Breast epithelium (tissue), 4 donors: ENCODE data around the gene S1PR4. TPM values are rescaled to one million over a fixed set of nuclear protein-coding genes. Genes with fewer than 3 reads are reported as not detected.

Source experiments
- DNase-seq, 2 donors: peaks; one replicate each; pipeline ENCODE4 v3.0.0-alpha.2; 2019; ENCODE audit warnings: low spot score in 2 of 2
- H3K27ac ChIP-seq, 2 donors: fragments of 200-600 bp; sonication (generic) in 1 of 2; one replicate each; pipeline ENCODE4 v1.5.1; 2016 to 2019; ENCODE audit warnings: mild to moderate bottlenecking in 1 of 2
- H3K27me3 ChIP-seq, 2 donors: fragments of 200-600 bp; sonication (generic) in 1 of 2; one replicate each; pipeline versions ENCODE4 v1.5.1 to v1.6.0; 2017 to 2019; ENCODE audit warnings: control low read depth in 1 of 2, mild to moderate bottlenecking in 1 of 2
- H3K36me3 ChIP-seq: fragments of 200-600 bp; one replicate; pipeline ENCODE4 v1.5.1; 2019
- H3K4me1 ChIP-seq, 2 donors: fragments of 200-600 bp; sonication (generic); one replicate each; pipeline ENCODE4 v1.5.1; 2016 to 2019; ENCODE audit warnings: control low read depth in 1 of 2
- H3K4me3 ChIP-seq, 3 donors: fragments of 200-600 bp; sonication (generic); 1 replicate in 2 of 3; 2 replicates in 1 of 3; pipeline ENCODE4 v1.5.1; 2016 to 2019; ENCODE audit warnings: mild to moderate bottlenecking in 3 of 3, moderate library complexity in 2 of 3
- H3K9me3 ChIP-seq, 2 donors: fragments of 200-600 bp; sonication (generic) in 1 of 2; one replicate each; pipeline ENCODE4 v1.5.1; 2016 to 2019; ENCODE audit warnings: control low read depth in 1 of 2
- CTCF ChIP-seq, 3 donors: fragments of 450-650 bp; IDR thresholded peaks; one replicate each; pipeline ENCODE4 v1.5.1; 2016 to 2017; ENCODE audit warnings: antibody characterized with exemption in 3 of 3, mild to moderate bottlenecking in 3 of 3, moderate library complexity in 3 of 3
- POLR2A ChIP-seq: fragments of 450-650 bp; IDR thresholded peaks from one replicate; pipeline ENCODE4 v1.6.1; 2016; ENCODE audit warnings: antibody characterized with exemption, mild to moderate bottlenecking, moderate library complexity
- POLR2AphosphoS5 ChIP-seq, 3 donors: sonication (generic); formaldehyde crosslinking; IDR thresholded peaks; one replicate each; pipeline ENCODE4 v1.6.1; 2017; ENCODE audit warnings: antibody characterized with exemption in 3 of 3
- intact Hi-C: fragments of 100-400 bp; cut with DNase I; formaldehyde crosslinking; loops from one replicate; pipeline ENCODE4 v1.15.1; 2023; ENCODE audit warnings: low total_unique reads
- total RNA-seq, 3 donors: library from RNA; depleted of rRNA; stranded (reverse); fragments of >200 nt; gene quantifications; one replicate each; pipeline ENCODE4 v1.1.0, GENCODE V29; 2016

The S1PR4 gene
- total RNA-seq, 3 donors from 2014 or later, result 1.3 to 1.9 TPM; not detected in 1

- no peak for DNase-seq
- intact Hi-C loops, result no loop called here
- Histone ChIP-seq H3K27ac (peak overlapping the region; percentile 38 to 41), H3K9me3 (no peaks in the 10 kb centered on the region), H3K36me3 (no peaks in the 10 kb centered on the region), H3K27me3 (no peaks in the 10 kb centered on the region), H3K4me1 (no peaks in the 10 kb centered on the region), H3K4me3 (no peak overlapping the region)
- TF ChIP-seq POLR2A (no peak), POLR2AphosphoS5 (IDR thresholded peaks at IDR 0.05) (no peak), CTCF (IDR thresholded peaks at IDR 0.05) (no peak)
Measured at GRCh38 chr19:3176715-3177501, 1.7 kb upstream of the S1PR4 start.

DNA sequence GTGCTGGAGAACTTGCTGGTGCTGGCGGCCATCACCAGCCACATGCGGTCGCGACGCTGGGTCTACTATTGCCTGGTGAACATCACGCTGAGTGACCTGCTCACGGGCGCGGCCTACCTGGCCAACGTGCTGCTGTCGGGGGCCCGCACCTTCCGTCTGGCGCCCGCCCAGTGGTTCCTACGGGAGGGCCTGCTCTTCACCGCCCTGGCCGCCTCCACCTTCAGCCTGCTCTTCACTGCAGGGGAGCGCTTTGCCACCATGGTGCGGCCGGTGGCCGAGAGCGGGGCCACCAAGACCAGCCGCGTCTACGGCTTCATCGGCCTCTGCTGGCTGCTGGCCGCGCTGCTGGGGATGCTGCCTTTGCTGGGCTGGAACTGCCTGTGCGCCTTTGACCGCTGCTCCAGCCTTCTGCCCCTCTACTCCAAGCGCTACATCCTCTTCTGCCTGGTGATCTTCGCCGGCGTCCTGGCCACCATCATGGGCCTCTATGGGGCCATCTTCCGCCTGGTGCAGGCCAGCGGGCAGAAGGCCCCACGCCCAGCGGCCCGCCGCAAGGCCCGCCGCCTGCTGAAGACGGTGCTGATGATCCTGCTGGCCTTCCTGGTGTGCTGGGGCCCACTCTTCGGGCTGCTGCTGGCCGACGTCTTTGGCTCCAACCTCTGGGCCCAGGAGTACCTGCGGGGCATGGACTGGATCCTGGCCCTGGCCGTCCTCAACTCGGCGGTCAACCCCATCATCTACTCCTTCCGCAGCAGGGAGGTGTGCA, 587 bp downstream of the S1PR4 start:
- TF ChIP-seq POLR2AphosphoS5 (IDR thresholded peaks at IDR 0.05) (no peak), POLR2A (no peak), CTCF (IDR thresholded peaks at IDR 0.05) (no peak)
- Histone ChIP-seq H3K4me3 (peak overlapping the region; percentile 17 to 51 (median 28)), H3K36me3 (no peaks in the 10 kb centered on the region), H3K27ac (peak overlapping the region in 1 of 2 donors; percentile 20), H3K9me3 (no peaks in the 10 kb centered on the region), H3K4me1 (no peaks in the 10 kb centered on the region), H3K27me3 (no peaks in the 10 kb centered on the region)
- no peak for DNase-seq
- intact Hi-C loops, result no loop called here

- Histone ChIP-seq H3K36me3 (no peaks in the 10 kb centered on the region), H3K9me3 (no peaks in the 10 kb centered on the region), H3K27ac (no peak overlapping the region), H3K27me3 (no peaks in the 10 kb centered on the region), H3K4me3 (peak overlapping the region; percentile 17 to 51 (median 28)), H3K4me1 (peaks cover 0 to 3% of the 10 kb centered on the region in 2 donors)
- TF ChIP-seq POLR2A (no peak), CTCF (IDR thresholded peaks at IDR 0.05) (no peak), POLR2AphosphoS5 (IDR thresholded peaks at IDR 0.05) (no peak)
- intact Hi-C loops, result no loop called here
- no peak for DNase-seq
Measured at GRCh38 chr19:3179739-3180293, 1.2 kb downstream of the S1PR4 start.

GRCh38 chr19:3183721-3184641, 5.4 kb downstream of the S1PR4 start:
- Histone ChIP-seq H3K9me3 (no peaks in the 10 kb centered on the region), H3K27ac (no peak overlapping the region), H3K27me3 (no peaks in the 10 kb centered on the region), H3K4me3 (no peak overlapping the region), H3K4me1 (peaks cover 6 to 20% of the 10 kb centered on the region in 2 donors), H3K36me3 (no peaks in the 10 kb centered on the region)
- no peak for TF ChIP-seq POLR2AphosphoS5 (IDR thresholded peaks at IDR 0.05)
- TF ChIP-seq POLR2A, result no peak
- TF ChIP-seq CTCF (IDR thresholded peaks at IDR 0.05), result no peak
- intact Hi-C loops, result no loop called here
- no peak for DNase-seq
